RCC 7860 (cell line): ENCODE data around the gene GRM4.
"Not testable (repeated sequence)": the region's sequence is repeated elsewhere in the genome, so short reads cannot be mapped to it uniquely, and the experiment has no call there.

Experiments used
- DNase-seq: peaks from one replicate; pipeline ENCODE4 v3.0.0-alpha.2; 2015; ENCODE audit warnings: low spot score
- FAIRE-seq: peaks from 2 replicates; lab custom pipeline; 2012; peaks lifted over from hg19 to GRCh38; lab: Jason Lieb, UNC

GRM4 gene

GRCh38 chr6:34028691-34029360, 117.1 kb downstream of the GRM4 start:
- no peak for FAIRE-seq

GRCh38 chr6:34027939-34028441, 117.9 kb downstream of the GRM4 start:
- no peak for FAIRE-seq

More at GRCh38 chr6:34028691-34029360, 117.1 kb downstream of the GRM4 start:
- no peak for DNase-seq

GRCh38 chr6:34027445-34027936, 118.4 kb downstream of the GRM4 start:
- DNase-seq (no peak), FAIRE-seq (no peak)

More at GRCh38 chr6:34027939-34028441, 117.9 kb downstream of the GRM4 start:
- DNase-seq: no peak

- no peak for FAIRE-seq
Observed at GRCh38 chr6:34025861-34026260, 120.0 kb downstream of the GRM4 start.

GRCh38 chr6:34025112-34025807, 120.6 kb downstream of the GRM4 start:
- DNase-seq: no peak
- no peak for FAIRE-seq

More at GRCh38 chr6:34025861-34026260, 120.0 kb downstream of the GRM4 start:
- DNase-seq: no peak

- FAIRE-seq (no peak), DNase-seq (no peak)
Observed at GRCh38 chr6:34022873-34023255, 123.0 kb downstream of the GRM4 start.

- no peak for FAIRE-seq
Observed at GRCh38 chr6:34022250-34022872, 123.5 kb downstream of the GRM4 start.

GRCh38 chr6:34021554-34022190, 124.2 kb downstream of the GRM4 start:
- DNase-seq: no peak
- FAIRE-seq: no peak

More at GRCh38 chr6:34022250-34022872, 123.5 kb downstream of the GRM4 start:
- no peak for DNase-seq

GRCh38 chr6:34020807-34021553, 124.9 kb downstream of the GRM4 start:
- DNase-seq (no peak), FAIRE-seq (no peak)

GRCh38 chr6:34020278-34020677, 125.6 kb downstream of the GRM4 start:
- FAIRE-seq (no peak), DNase-seq (no peak)

GRCh38 chr6:34018961-34019606, 126.8 kb downstream of the GRM4 start:
- DNase-seq: no peak
- no peak for FAIRE-seq

- no peak for FAIRE-seq
- DNase-seq: no peak
Observed at GRCh38 chr6:34018026-34018425, 127.9 kb downstream of the GRM4 start.

GRCh38 chr6:34017106-34017805, 128.6 kb downstream of the GRM4 start:
- FAIRE-seq (no peak), DNase-seq (no peak)

- not testable (repeated sequence) for FAIRE-seq, DNase-seq
Observed at GRCh38 chr6:34016573-34016972, 129.3 kb downstream of the GRM4 start.

GRCh38 chr6:34015586-34015985, 130.3 kb downstream of the GRM4 start:
- no peak for FAIRE-seq
- DNase-seq: no peak

GRCh38 chr6:34011264-34011663, 134.6 kb downstream of the GRM4 start:
- DNase-seq (no peak), FAIRE-seq (no peak)

GRCh38 chr6:34005901-34006531, 139.9 kb downstream of the GRM4 start:
- DNase-seq (no peak), FAIRE-seq (no peak)

- DNase-seq: no peak
Observed at GRCh38 chr6:34004706-34005105, 141.2 kb downstream of the GRM4 start.

GRCh38 chr6:34003962-34004361, 141.9 kb downstream of the GRM4 start:
- DNase-seq: no peak

More at GRCh38 chr6:34004706-34005105, 141.2 kb downstream of the GRM4 start:
- no peak for FAIRE-seq

More at GRCh38 chr6:34003962-34004361, 141.9 kb downstream of the GRM4 start:
- no peak for FAIRE-seq
